H9 (cell line): ENCODE measurements around the gene FAM114A1. TPM values are rescaled to one million over a fixed set of nuclear protein-coding genes. Genes with fewer than 3 reads are reported as not detected.

Experiments
- DNase-seq: peaks from one replicate; pipeline ENCODE4 v3.0.0-alpha.2; 2017
- H2AFZ ChIP-seq: one replicate; pipeline ENCODE4 v1.6.1; 2013; ENCODE audit warnings: mild to moderate bottlenecking, low read length, control low read depth, moderate library complexity
- H2AK5ac ChIP-seq: 2 replicates; pipeline ENCODE4 v1.6.1; 2013; ENCODE audit warnings: low read length, control low read depth, mixed read lengths; ENCODE audit not compliant: insufficient read length
- H2BK120ac ChIP-seq: one replicate; pipeline ENCODE4 v1.6.1; 2013; ENCODE audit warnings: low read depth, mild to moderate bottlenecking, low read length, control low read depth, inconsistent platforms; ENCODE audit not compliant: poor library complexity, severe bottlenecking
- H2BK12ac ChIP-seq: 2 replicates; pipeline ENCODE4 v1.6.1; 2013; ENCODE audit warnings: low read length, control low read depth, mixed read lengths, low read depth; ENCODE audit not compliant: insufficient read length
- H2BK15ac ChIP-seq: 2 replicates; pipeline ENCODE4 v1.6.1; 2013; ENCODE audit warnings: low read depth, low read length, control low read depth
- H2BK20ac ChIP-seq: one replicate; pipeline ENCODE4 v1.6.1; 2013; ENCODE audit warnings: low read depth, mild to moderate bottlenecking, low read length, control low read depth, inconsistent platforms; ENCODE audit not compliant: poor library complexity, severe bottlenecking
- H2BK5ac ChIP-seq: 2 replicates; pipeline ENCODE4 v1.6.1; 2013; ENCODE audit warnings: low read length, control low read depth, mixed read lengths; ENCODE audit not compliant: insufficient read length
- H3K14ac ChIP-seq: 2 replicates; pipeline ENCODE4 v1.6.1; 2013; ENCODE audit warnings: low read length, control low read depth; ENCODE audit not compliant: insufficient read depth
- H3K18ac ChIP-seq: 2 replicates; pipeline ENCODE4 v1.6.1; 2013; ENCODE audit warnings: low read depth, mild to moderate bottlenecking, mixed read lengths, low read length, control low read depth; ENCODE audit not compliant: insufficient read length
- H3K23ac ChIP-seq: 2 replicates; pipeline ENCODE4 v1.6.1; 2013; ENCODE audit warnings: low read length, control low read depth, mixed read lengths, low read depth; ENCODE audit not compliant: insufficient read length
- H3K23me2 ChIP-seq: 2 replicates; pipeline ENCODE4 v1.6.1; 2013; ENCODE audit warnings: low read depth, mild to moderate bottlenecking, mixed read lengths, low read length, control low read depth; ENCODE audit not compliant: insufficient read length, poor library complexity, severe bottlenecking
- H3K27ac ChIP-seq: 2 replicates; pipeline ENCODE4 v1.5.1; 2013; ENCODE audit warnings: low read length, control low read depth, mixed read lengths, low read depth; ENCODE audit not compliant: insufficient read length
- H3K27me3 ChIP-seq: 2 replicates; pipeline ENCODE4 v1.6.1; 2013; ENCODE audit warnings: low read length, control low read depth, inconsistent platforms; ENCODE audit not compliant: insufficient read depth
- H3K4ac ChIP-seq: 2 replicates; pipeline ENCODE4 v1.6.1; 2013; ENCODE audit warnings: low read depth, mild to moderate bottlenecking, control low read depth, inconsistent platforms, low read length, moderate library complexity
- H3K4me1 ChIP-seq: 2 replicates; pipeline ENCODE4 v1.6.1; 2013; ENCODE audit warnings: low read length, control low read depth, inconsistent platforms; ENCODE audit not compliant: insufficient read depth
- H3K4me2 ChIP-seq: 2 replicates; pipeline ENCODE4 v1.6.1; 2013; ENCODE audit warnings: low read length, control low read depth, mixed read lengths; ENCODE audit not compliant: insufficient read length, insufficient read depth
- H3K56ac ChIP-seq: 2 replicates; pipeline ENCODE4 v1.6.1; 2013; ENCODE audit warnings: low read depth, mild to moderate bottlenecking, mixed read lengths, low read length, control low read depth; ENCODE audit not compliant: insufficient read length
- H3K79me1 ChIP-seq: 2 replicates; pipeline ENCODE4 v1.6.1; 2013; ENCODE audit warnings: low read depth, mild to moderate bottlenecking, moderate library complexity, low read length, control low read depth, inconsistent platforms; ENCODE audit not compliant: insufficient read depth, poor library complexity, severe bottlenecking
- H3K79me2 ChIP-seq: 2 replicates; pipeline ENCODE4 v1.6.1; 2013; ENCODE audit warnings: low read length, control low read depth, inconsistent platforms; ENCODE audit not compliant: insufficient read depth
- H3K9ac ChIP-seq: 2 replicates; pipeline ENCODE4 v1.6.1; 2013; ENCODE audit warnings: low read length, control low read depth, mixed read lengths; ENCODE audit not compliant: insufficient read length; ENCODE audit errors: extremely low read depth
- H3K9me3 ChIP-seq: one replicate; pipeline ENCODE4 v1.6.1; 2013; ENCODE audit warnings: low read depth, low read length, inconsistent platforms; ENCODE audit not compliant: control insufficient read depth
- H3T11ph ChIP-seq: one replicate; pipeline ENCODE4 v1.6.1; 2013; ENCODE audit warnings: mild to moderate bottlenecking, low read length, control low read depth, inconsistent platforms
- H4K20me1 ChIP-seq: one replicate; pipeline ENCODE4 v1.6.1; 2013; ENCODE audit not compliant: control insufficient read depth, insufficient read length, insufficient read depth
- H4K5ac ChIP-seq: 2 replicates; pipeline ENCODE4 v1.6.1; 2013; ENCODE audit warnings: low read depth, mild to moderate bottlenecking, mixed read lengths, low read length, control low read depth; ENCODE audit not compliant: insufficient read length
- H4K8ac ChIP-seq: replicated peaks from 2 replicates; pipeline ENCODE4 v1.6.1; 2013; ENCODE audit warnings: low read length, control low read depth, mixed read lengths, low read depth; ENCODE audit not compliant: insufficient read length
- H4K91ac ChIP-seq: 2 replicates; pipeline ENCODE4 v1.6.1; 2013; ENCODE audit warnings: low read depth, mild to moderate bottlenecking, moderate library complexity, mixed read lengths, low read length, control low read depth; ENCODE audit not compliant: insufficient read length
- H3K27ac Mint-ChIP-seq, 3 experiments: 2 replicates in 2 of 3; 3 replicates in 1 of 3; pipeline ENCODE4 v1.8.0; 2020 to 2021; ENCODE audit warnings: mixed read lengths in 3 of 3, mild to moderate bottlenecking in 1 of 3, moderate library complexity in 1 of 3
- H3K27me3 Mint-ChIP-seq: 2 replicates; pipeline ENCODE4 v1.8.0; 2021; ENCODE audit warnings: low read depth, mild to moderate bottlenecking, moderate library complexity, mixed read lengths
- H3K36me3 Mint-ChIP-seq, 3 experiments: 2 replicates in 2 of 3; 3 replicates in 1 of 3; pipeline ENCODE4 v1.8.0; 2020 to 2021; ENCODE audit warnings: low read depth in 3 of 3, mixed read lengths in 3 of 3; ENCODE audit not compliant: insufficient read depth in 1 of 3
- H3K4me1 Mint-ChIP-seq, 2 experiments: 2 replicates each; pipeline ENCODE4 v1.8.0; 2020; ENCODE audit warnings: mixed read lengths in 2 of 2
- H3K4me3 Mint-ChIP-seq, 2 experiments: 2 replicates in 1 of 2; 3 replicates in 1 of 2; pipeline ENCODE4 v1.8.0; 2020 to 2021; ENCODE audit warnings: mild to moderate bottlenecking in 2 of 2, mixed read lengths in 2 of 2, moderate library complexity in 1 of 2
- H3K9me3 Mint-ChIP-seq, 2 experiments: 2 replicates in 1 of 2; 3 replicates in 1 of 2; pipeline ENCODE4 v1.8.0; 2020; ENCODE audit warnings: mild to moderate bottlenecking in 2 of 2, mixed read lengths in 2 of 2, moderate library complexity in 1 of 2
- WGBS: extraction: QIAGEN DNeasy Blood & Tissue Kit; methylation state at CpG from one replicate; pipeline ENCODE4 v1.1.7; 2013; ENCODE audit warnings: missing lambda C conversion rate, low lambda C conversion rate, mixed read lengths; ENCODE audit not compliant: insufficient read length; ENCODE audit errors: extremely low coverage; 5-methylcytosine and 5-hydroxymethylcytosine counted together
- total RNA-seq: library from RNA; stranded (reverse); gene quantifications from 2 replicates; pipeline ENCODE4 v1.2.1, GENCODE V29; 2021
- TF ChIP-seq, protein P1 (sequence below): fragments of 200-600 bp; sonication (generic); conservative IDR thresholded peaks from 3 replicates; pipeline ENCODE4 v1.8.0; 2021; ENCODE audit warnings: antibody characterized with exemption, mild to moderate bottlenecking

Gene FAM114A1
- total RNA-seq, 1 experiment from 2014 or later: 9.9 TPM

GRCh38 chr4:38820329-38821061 lies 47.1 kb upstream of the FAM114A1 start:
- Histone ChIP-seq H4K8ac (no peak overlapping the region), H2BK5ac (no peak overlapping the region), H3K9ac (no peak overlapping the region), H2AK5ac (no peak overlapping the region), H2BK20ac (no peak overlapping the region), H3K79me2 (no peaks in the 10 kb centered on the region), H4K5ac (no peak overlapping the region), H2BK12ac (no peak overlapping the region), H2AFZ (no peak overlapping the region), H3K79me1 (no peaks in the 10 kb centered on the region), H2BK15ac (no peak overlapping the region), H3K56ac (no peak overlapping the region), H3K4me1 (no peaks in the 10 kb centered on the region), H3K18ac (no peak overlapping the region), H3K14ac (no peak overlapping the region), H2BK120ac (no peak overlapping the region), H3K23me2 (no peaks in the 10 kb centered on the region), H3K23ac (no peak overlapping the region), H3T11ph (no peak overlapping the region), H3K9me3 (peaks cover 7% of the 10 kb centered on the region), H3K4ac (no peak overlapping the region), H3K27me3 (no peaks in the 10 kb centered on the region), H4K20me1 (no peaks in the 10 kb centered on the region), H3K4me2 (no peak overlapping the region), H4K91ac (no peak overlapping the region), H3K27ac (no peak overlapping the region)
- Mint-ChIP-seq H3K36me3 (peaks cover 2 to 8% (median 2%) of the 10 kb centered on the region in 3 experiments; a peak in 5 of 7 replicates), H3K4me3 (no peak overlapping the region), H3K27ac (no peak overlapping the region), H3K4me1 (no peaks in the 10 kb centered on the region), H3K9me3 (peaks cover 9 to 13% of the 10 kb centered on the region in 2 experiments; a peak in 4 of 5 replicates), H3K27me3 (peaks cover 7% of the 10 kb centered on the region)
- WGBS: no CpG with 5 or more reads among the region's 4 CpGs
- no peak for DNase-seq
- TF ChIP-seq, protein P1, sequence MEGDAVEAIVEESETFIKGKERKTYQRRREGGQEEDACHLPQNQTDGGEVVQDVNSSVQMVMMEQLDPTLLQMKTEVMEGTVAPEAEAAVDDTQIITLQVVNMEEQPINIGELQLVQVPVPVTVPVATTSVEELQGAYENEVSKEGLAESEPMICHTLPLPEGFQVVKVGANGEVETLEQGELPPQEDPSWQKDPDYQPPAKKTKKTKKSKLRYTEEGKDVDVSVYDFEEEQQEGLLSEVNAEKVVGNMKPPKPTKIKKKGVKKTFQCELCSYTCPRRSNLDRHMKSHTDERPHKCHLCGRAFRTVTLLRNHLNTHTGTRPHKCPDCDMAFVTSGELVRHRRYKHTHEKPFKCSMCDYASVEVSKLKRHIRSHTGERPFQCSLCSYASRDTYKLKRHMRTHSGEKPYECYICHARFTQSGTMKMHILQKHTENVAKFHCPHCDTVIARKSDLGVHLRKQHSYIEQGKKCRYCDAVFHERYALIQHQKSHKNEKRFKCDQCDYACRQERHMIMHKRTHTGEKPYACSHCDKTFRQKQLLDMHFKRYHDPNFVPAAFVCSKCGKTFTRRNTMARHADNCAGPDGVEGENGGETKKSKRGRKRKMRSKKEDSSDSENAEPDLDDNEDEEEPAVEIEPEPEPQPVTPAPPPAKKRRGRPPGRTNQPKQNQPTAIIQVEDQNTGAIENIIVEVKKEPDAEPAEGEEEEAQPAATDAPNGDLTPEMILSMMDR: no peak
